HG03439 (cell line): ENCODE results near the gene SYPL2.
A peak's percentile ranks its signal among the peaks of the same experiment; 100 is the strongest.

ENCODE experiments used
- ATAC-seq: cut with Tn5 transposase; IDR thresholded peaks from one replicate; pipeline ENCODE4 v1.9.1; 2021; ENCODE audit warnings: mild to moderate bottlenecking, moderate library complexity; ENCODE audit not compliant: unreplicated experiment

Gene SYPL2

DNA sequence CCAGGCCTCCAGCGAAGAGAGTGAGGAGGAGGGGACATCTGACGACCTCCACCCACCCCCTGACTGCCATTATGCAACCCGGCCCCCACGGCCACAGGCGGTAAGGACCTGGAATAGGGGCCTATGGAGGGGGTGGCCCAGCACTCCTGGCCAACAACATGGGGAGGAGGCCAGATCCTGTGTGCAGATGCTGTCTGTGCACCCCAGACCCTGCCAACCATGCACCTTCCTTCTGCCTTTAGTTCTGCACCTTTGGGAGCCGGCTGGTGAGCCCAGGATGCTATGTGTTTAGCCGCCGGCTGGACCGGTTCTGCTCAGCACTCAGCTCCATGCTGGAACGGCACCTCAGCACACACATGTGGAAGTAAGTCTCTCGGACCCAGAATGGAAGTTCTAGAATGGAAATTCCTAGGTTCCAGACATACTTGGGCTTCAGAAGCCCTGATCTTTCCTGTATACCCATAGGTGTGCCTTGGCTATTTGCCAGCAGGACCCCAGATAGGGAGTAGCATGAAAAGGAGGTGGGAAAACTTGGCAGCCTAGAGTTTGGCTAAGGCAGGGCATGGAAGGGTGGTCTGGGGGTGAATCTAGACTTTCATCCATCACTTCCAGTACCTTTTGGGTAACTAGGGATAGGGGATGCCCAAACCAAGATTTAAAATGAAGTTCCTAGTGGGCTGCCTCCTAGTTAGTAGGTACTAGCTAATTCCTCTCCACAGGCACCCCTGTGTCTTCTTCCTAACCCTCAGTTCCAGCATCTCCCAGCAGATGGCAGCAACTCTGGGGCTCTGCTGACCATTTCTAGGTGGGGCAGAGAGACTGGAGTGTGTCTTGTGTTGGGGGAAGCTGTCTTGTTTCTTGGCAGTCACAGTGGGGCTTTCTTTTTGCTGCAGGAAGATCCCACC, 23.9 kb downstream of the SYPL2 start:
- ATAC-seq: no peak

DNA sequence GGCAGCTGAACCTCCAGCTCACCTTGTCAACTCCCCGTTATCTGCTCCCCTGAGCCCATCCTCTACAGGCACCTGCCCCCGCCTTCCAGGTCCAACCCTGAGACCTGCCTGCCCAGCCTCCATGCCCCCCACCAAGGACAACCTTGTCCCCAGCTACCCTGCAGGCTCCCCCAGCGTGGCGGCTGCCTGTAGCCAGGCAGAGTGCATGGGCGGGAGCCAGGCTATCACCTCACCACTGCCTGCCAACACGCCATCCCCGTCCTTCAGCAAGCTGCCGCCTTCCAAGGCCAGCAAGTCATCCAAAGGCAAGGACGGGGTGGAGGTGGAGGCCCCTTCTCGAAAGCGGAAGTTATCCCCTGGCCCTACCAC, 24.6 kb downstream of the SYPL2 start:
- no peak for ATAC-seq

DNA sequence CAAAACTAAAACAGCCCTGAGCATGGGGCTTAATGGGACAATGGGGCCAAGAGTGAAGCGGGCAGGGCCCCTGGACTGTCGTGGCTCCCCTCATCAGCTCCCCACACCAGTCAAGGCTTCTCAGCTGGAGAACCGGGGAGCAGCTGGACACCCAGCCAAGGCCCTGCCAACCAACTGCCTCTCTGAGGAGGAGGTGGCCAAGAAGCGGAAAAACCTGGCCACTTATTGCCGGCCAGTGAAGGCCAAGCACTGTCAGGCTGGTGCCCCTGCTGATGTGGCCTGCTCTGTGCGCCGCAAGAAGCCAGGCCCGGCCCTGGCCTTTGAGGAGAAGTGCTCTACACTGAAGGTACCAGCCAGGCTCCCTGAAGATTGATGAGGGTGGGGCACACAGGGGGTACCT, 25.0 kb downstream of the SYPL2 start:
- no peak for ATAC-seq

DNA sequence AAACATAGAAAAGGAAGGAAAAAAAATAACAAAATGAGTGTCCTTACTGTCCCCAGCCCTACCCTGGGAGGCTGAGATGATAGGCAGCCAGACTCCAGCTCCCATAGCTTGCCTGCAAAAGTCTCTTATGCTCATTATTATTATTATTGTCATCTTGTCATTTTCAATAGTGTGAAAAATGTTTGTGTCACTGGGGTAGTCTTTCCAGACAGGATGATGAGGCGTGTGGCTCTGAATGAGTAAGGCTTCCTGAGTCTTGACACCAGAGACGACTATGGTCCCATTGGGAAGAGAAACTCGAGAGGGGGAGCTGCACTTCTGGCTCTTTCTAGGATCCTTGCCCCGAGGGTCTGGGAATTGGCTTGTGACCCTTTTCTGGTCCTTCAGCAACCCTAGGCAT, 26.4 kb downstream of the SYPL2 start:
- no peak for ATAC-seq

DNA sequence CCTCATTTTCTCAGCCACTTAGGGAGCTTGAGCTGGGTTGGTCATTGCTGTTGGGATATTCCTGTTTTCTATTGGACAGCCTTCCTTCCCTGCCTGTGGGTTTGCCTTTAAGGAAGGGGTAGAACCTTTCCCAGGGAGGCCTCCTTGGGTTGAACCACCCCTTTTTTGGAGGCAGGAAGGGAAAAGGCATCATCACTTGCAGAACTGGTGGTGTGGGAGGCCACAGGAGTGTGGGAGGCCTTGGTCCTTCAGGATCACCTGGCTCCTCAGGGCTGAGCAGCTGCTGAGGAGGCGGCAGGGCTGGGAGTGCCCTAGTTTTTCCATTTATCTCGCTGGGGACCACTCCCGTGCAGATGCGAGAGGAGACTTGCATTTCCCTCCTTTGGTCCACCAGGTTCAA, 26.9 kb downstream of the SYPL2 start:
- no peak for ATAC-seq

DNA sequence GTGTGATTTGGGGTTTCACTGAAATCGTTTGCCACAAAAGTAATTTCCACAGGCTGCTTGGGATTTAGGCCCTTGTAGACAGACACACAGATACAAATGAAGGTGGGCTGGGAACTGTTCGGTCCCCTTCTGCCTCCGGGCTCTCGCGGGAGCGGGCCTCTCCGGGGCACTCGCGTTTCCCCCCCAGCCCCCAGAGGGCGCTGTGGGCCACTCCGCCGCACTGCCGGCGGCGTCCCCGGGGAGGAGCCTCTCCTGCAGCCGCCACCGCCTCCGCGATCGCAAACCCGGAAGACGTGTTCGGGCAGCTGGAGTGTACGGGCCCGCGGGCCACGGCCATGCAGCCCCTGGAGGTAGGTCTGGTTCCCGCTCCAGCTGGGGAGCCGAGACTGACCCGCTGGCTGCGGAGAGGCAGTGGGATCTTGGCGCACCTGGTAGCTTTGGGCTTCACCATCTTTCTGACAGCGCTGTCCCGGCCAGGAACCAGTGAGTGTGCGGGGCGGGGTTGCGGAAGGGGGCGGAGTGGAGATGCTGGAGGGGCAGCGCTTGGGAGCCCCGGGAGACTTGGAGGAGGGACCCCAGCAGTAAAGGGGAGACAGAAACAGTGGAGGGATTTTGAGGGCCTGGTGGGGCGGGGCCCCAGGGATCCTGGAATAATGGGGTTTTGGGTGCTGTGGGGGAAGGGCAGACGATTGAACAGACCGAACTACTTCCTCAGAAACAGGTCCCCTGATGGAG, 27.6 kb downstream of the SYPL2 start, which contains the start of gene CYB561D1:
Gene CYB561D1, plus strand, starts transcription at position 290 of the 735 bp plus-strand sequence. Its CDS starts 46 bp downstream, at position 336.
- peak; percentile 86 for ATAC-seq

DNA sequence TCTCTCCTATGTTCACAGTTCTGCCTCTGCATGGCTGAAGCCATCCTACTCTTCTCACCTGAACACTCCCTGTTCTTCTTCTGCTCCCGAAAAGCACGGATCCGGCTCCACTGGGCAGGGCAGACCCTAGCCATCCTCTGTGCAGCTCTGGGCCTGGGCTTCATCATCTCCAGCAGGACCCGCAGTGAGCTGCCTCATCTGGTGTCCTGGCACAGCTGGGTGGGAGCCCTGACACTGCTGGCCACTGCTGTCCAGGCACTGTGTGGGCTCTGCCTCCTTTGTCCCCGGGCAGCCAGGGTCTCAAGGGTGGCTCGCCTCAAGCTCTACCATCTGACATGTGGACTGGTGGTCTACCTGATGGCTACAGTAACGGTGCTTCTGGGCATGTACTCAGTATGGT, 29.4 kb downstream of the SYPL2 start:
- ATAC-seq: no peak

DNA sequence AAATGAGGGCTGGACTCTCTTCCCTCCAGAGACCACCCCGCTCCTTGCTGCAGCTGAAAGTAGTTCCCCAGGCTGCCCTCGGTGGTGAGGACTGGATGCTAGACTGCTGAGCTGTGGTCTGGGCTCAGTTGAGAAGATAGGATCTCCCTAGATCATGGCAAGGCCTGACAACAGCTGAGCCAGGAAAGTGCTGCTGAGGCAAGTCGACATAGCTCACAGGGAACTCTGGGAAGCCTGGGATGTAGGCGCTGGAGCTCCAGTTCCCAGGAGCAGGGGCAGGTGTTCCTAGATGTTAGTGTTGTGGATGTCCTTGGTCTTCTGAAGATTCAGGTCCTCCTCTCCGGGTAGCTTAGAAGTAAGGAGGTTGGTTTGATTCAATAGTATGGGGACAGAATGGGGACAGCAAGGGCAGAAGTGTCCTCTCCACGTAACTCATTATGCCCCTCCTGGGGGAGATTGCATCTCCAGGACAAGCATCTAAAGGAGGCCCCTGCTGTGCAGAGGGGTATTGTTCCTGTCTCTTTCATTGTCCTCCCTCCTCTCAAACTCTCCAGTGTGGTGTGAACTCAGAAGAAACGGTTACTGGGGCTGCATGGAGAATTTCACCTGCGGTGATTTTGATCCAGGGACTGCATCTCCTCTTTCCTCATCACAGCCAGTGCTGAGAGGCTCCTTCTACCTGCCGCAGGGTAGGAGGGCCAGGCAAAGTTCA, 31.3 kb downstream of the SYPL2 start:
- no peak for ATAC-seq

DNA sequence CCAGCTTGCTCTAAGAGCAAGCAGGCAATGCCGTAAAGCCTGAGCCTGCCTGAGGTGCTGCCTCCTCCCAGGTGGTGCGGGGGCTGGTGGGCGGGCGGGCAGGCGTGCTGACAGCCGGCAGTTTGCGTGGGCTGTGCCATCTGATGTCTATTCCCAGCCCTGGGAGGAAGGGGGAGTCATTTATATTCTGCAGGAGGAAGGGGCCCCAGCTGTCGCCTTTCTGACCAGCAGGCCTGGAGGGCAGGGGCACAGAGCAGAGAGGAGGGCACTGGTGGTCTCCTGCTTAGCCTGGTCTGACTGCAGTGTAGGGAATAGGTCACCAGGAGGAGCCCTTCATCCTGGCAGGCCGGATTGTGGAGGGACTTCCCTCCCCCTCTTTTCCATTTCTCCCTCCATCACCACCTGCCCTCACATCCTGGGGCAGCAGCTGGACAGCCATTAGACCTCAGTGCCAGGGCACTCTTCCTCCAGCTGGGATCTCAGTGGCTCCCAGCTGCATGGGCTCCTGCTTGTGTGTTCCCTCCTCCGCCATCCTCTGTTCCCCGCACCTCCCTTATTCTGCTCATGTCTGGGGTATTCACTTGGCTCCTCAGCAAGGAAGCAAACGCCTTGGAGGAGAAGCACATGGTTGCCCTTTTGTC, 31.9 kb downstream of the SYPL2 start:
- ATAC-seq: no peak

DNA sequence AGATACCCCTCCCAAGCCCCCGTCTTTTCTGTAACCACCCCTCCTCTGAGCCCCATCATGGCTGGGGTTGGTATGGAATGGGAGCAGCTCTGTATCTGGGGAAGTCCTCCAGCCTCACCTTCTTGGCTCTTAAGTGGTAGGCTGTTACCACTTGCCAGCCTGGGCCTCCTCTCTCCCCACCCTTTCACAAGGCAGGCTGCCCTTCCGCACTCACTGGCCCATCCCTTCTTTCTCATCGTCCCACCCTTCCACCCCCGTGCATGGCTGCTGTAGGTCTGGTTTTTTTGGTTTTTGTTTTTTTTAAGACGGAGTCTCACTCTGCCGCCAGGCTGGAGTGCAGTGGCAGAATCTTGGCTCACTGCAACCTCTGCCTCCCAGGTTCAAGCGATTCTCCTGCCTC, 32.7 kb downstream of the SYPL2 start:
- ATAC-seq: no peak

DNA sequence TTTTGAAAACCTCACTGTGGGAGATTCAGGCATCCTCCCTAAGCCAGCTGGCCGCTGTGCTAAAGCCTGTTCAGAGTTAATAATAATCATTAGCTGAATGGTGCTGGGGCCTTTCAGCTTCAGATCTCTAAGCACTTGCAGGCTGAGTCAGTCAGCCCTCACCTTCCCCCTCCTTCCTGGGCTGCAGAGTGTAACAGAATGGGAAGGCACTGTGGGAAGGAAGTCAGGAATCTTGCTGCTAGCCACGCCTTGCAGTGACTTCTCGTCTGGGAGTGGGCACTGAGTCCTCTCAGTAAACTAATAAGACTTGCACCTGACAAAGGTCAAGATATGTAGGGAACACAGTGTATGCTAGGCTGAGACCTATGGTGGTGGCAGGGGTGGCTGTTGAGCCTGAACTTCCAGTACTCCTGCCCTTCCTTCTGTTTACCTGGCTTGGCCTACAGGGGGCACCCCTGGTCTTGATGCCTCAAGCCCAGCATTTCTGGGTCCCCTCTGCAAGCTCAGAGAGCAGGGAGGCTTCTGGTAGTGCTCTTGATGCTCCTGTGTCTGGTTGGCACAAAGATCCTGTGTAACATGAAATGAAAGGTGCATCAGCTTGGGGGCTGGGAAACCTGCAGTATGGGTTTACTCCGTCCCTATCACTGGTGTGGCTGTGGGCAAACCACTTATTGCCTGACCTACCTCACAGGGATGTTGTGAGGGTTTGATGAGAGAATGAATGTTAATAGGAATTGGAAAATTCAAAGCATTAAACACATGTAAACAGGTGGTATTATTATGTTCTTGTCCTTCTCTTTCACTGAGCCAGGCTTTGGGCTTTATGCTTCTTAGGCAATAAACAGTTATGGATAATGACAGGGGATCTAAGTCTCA, 33.6 kb downstream of the SYPL2 start:
- no peak for ATAC-seq

DNA sequence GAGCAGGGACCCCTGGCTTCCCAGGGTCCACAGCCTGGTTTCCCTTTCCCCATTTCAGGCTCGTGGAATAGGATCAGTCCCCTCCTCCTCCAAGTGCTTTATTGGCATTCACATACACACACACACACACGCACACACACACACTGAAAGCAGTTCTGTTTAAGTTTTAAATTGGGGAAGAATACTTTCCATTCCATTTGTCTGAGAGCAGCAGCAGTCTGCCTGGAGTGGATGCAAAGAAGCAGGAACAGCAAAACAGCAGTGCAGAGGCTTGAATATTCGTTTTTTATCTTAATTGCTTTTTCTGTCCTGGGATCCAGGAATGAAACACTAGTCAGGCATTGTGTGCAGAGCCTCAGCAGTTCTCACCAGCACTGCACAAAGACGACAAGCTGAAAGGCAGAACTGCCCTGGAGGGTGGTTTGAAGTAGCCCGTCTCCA, 34.6 kb downstream of the SYPL2 start:
- ATAC-seq: no peak

DNA sequence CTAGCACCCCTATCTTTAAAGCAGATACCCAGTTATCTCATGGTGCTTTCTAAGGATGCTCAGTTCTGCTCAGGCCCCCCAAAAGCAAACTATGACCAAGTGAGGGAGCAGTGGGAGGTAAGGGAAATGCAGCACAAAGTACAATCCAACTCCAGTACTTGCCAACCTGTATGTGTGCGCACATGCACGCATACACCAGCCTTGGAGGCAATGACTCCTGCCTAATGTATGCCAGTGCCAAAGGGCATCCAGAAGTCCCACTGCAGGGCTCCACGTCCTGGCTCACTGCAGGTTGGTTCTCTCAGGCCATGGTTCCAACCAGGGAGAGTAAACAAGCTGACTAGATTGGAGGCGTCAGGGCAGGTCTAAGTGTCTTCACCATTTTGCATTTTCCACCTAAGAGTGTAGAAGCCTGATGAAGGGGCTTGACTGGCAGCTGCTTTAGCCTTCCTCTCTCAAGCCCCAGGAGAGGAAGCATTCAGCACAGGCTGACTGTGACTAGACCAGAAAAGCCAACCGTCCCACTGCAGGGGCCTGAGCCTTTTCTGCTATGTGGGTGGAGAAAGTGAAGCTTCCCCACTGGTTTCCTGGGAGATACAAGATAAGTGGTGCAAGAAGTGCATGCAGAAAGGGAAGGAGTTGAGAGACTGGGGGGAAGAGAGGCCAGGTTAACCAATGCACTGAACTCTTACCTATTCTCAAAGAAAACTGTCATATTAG, 35.5 kb downstream of the SYPL2 start:
- no peak for ATAC-seq

DNA sequence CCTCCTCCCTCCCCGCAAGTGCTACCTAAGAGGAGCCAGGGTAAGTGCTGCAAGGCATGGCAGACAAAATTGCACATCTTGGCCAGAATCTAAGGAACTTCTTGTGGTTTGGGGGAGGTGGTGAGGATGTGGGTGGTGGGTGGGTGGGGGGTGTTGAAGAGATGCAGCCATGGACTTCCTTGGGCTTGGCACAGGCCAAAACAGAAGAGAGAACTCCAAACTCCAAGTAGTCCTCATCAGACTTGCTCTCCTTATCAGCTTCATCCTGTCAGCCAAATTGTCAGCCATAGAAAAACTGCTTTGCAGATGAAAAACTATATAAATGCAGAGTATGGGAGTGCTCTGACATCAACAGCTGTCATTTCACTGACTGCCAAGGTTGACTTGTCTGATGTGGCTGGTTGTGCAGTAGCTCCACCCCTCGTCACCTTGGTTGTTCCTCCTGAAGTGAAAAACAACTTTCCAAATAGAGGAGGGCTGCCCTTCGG, 36.1 kb downstream of the SYPL2 start:
- no peak for ATAC-seq

DNA sequence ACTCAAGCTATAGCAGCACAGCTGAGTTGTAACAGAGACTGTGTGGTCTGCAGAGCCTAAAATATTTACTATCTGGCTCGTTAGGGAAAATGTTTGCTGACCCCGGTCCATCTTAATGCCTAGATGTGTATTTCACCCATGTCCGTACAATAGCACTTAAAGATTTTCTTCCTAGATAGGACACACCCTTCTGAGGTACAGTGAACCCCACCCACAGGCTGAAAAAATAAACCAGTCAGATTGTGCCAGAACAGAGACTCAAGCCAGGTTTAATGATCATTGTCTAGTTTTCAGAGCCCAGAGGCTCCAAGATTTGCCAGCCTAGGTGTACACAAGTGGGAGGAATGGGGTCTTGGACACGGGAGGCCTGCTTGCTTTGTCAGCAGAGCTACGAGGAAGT, 37.6 kb downstream of the SYPL2 start:
- ATAC-seq: no peak

DNA sequence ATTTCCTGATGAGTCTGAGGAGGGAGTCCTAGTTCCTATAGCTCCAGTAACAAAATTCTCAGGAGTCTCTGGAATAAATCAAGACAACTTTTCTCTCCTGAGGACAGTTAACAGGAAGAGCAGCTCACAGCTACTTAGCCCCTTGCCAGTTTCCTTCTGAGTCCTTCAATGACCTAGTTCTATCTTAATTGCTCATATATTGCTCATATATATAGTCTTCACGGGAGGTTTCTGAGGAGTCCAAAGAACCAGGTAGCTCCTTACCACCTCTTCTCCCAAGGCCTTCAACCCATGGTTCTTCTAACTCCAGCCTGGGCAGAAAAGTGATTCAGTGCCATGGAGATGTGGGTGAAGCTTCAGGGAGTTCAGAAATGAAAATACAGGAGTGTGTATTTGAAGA, 38.6 kb downstream of the SYPL2 start:
- no peak for ATAC-seq

DNA sequence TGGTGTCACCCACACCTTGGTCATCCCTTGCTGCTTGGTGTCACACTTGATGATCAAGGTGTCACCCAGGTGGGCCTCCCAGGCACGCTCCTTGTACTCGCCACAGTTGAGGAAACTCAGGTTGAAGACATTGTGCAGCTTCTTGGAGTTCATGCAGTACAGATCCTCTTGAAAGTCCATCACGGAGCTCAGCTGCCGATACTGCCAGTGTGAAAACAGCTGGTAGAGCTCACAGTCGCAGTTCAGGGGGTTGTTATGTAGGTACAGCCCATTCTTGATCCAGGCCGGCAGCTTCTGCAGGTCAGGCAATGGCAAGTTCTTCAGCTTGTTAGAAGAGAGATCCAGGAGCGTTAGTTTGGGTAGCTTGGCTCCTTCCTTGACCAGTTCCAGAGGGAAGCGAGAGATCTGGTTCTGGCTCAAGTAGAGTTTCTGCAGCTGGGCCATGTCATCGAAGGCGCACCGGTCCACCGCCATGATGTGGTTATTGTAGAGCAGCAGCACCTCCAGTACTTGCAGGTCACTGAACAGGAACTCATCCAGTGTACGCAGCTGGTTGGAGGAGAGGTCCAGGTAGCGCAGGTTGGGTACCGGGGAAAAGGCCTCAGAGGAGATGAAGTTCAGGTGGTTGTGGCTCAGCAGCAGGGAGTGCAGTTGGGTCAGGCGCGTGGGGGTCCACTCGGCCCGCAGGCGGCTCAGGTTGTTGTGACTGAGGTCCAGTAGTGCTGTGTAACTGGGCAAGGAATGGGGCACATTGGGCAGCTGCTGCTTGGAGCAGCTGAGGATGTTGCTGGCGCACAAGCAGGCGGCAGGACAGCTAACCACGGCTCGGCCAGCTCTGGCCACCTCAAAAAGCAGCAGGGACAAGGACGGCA, 41.9 kb downstream of the SYPL2 start:
- ATAC-seq: no peak

DNA sequence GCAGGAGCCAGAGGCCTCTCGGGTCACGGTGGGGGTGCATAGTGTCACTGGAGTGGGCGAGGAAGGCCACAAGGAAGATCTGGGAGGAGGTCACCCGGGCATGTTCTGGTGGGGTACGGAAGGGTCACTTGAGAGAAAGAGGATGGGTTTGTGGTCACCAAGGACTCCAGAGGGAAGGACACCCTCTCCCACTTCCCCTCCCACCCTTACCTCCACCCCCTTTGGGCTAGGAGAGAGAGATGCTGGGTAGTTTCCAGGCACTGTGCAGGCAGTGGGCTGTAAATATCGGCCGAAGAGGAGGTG, 42.5 kb downstream of the SYPL2 start:
- no peak for ATAC-seq
